KMS-11 (cell line): ENCODE measurements around the gene FBXL17.
"Not testable (repeated sequence)": the region's sequence is repeated elsewhere in the genome, so short reads cannot be mapped to it uniquely, and the experiment has no call there.

ENCODE experiments used
- H2AFZ ChIP-seq: fragments of 200-600 bp; sonication (generic); 2 replicates; pipeline ENCODE4 v1.6.1; 2016; ENCODE audit warnings: antibody characterized with exemption, mixed run types, low read depth
- H3K27ac ChIP-seq: fragments of 200-600 bp; sonication (generic); 2 replicates; pipeline ENCODE4 v1.6.1; 2016; ENCODE audit warnings: mild to moderate bottlenecking, mixed run types
- H3K27me3 ChIP-seq: fragments of 200-600 bp; sonication (generic); 2 replicates; pipeline ENCODE4 v1.6.1; 2017; ENCODE audit warnings: mild to moderate bottlenecking, low read depth, mixed run types, moderate library complexity; ENCODE audit not compliant: insufficient read depth
- H3K36me3 ChIP-seq: fragments of 200-600 bp; sonication (generic); 2 replicates; pipeline ENCODE4 v1.6.1; 2017; ENCODE audit warnings: mild to moderate bottlenecking, mixed run types; ENCODE audit not compliant: insufficient read depth
- H3K4me1 ChIP-seq: fragments of 200-600 bp; sonication (generic); 2 replicates; pipeline ENCODE4 v1.6.1; 2016; ENCODE audit warnings: mild to moderate bottlenecking, low read depth, mixed run types; ENCODE audit not compliant: poor library complexity, severe bottlenecking
- H3K4me2 ChIP-seq: fragments of 200-600 bp; sonication (generic); 2 replicates; pipeline ENCODE4 v1.7.0; 2016; ENCODE audit warnings: mild to moderate bottlenecking, mixed run types
- H3K4me3 ChIP-seq: fragments of 200-600 bp; sonication (generic); IDR thresholded peaks from 2 replicates; pipeline ENCODE4 v1.6.1; 2017; ENCODE audit warnings: low read depth, low read length, mixed read lengths; ENCODE audit not compliant: insufficient read depth
- H3K79me2 ChIP-seq: fragments of 200-600 bp; sonication (generic); 2 replicates; pipeline ENCODE4 v1.6.1; 2016; ENCODE audit warnings: low read depth, mixed run types; ENCODE audit not compliant: insufficient read depth
- H3K9ac ChIP-seq: fragments of 200-600 bp; sonication (generic); 2 replicates; pipeline ENCODE4 v1.6.1; 2016; ENCODE audit warnings: mild to moderate bottlenecking, mixed run types
- H4K20me1 ChIP-seq: fragments of 200-600 bp; sonication (generic); 2 replicates; pipeline ENCODE4 v1.6.1; 2016; ENCODE audit warnings: mild to moderate bottlenecking, mixed run types; ENCODE audit not compliant: insufficient read depth
- TF ChIP-seq, protein P1 (sequence below): fragments of 200-600 bp; sonication (generic); conservative IDR thresholded peaks from 2 replicates; pipeline ENCODE4 v1.6.1; 2017; ENCODE audit warnings: low read depth, mild to moderate bottlenecking, antibody characterized with exemption, low read length, moderate library complexity, mixed read lengths

Gene FBXL17

DNA sequence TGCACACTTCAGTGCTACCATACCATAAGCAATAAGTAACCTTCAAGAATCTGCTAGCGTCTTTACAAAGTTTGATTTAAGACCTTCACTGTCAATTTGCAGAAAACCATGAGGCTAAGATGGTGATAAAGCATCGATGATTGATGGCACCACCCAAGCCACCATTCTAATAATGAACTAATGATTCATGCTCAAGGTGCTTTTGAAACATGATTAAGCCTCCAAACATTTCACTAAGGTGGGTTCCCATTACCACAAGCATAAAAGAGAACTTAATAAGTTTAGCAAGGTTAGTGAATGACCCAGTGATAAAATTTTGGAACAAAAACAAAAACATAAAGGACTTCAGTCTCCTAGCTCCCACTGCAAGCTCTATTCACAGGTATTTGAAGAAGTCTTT is 214.7 kb downstream of the FBXL17 start:
- H3K4me1 ChIP-seq: no peaks in the 10 kb centered on the region
- H4K20me1 ChIP-seq: no peaks in the 10 kb centered on the region
- H2AFZ ChIP-seq: no peak overlapping the region
- TF ChIP-seq, protein P1, sequence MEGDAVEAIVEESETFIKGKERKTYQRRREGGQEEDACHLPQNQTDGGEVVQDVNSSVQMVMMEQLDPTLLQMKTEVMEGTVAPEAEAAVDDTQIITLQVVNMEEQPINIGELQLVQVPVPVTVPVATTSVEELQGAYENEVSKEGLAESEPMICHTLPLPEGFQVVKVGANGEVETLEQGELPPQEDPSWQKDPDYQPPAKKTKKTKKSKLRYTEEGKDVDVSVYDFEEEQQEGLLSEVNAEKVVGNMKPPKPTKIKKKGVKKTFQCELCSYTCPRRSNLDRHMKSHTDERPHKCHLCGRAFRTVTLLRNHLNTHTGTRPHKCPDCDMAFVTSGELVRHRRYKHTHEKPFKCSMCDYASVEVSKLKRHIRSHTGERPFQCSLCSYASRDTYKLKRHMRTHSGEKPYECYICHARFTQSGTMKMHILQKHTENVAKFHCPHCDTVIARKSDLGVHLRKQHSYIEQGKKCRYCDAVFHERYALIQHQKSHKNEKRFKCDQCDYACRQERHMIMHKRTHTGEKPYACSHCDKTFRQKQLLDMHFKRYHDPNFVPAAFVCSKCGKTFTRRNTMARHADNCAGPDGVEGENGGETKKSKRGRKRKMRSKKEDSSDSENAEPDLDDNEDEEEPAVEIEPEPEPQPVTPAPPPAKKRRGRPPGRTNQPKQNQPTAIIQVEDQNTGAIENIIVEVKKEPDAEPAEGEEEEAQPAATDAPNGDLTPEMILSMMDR: no peak
- H3K4me3 ChIP-seq: no peak overlapping the region
- no peaks in the 10 kb centered on the region for H3K27me3 ChIP-seq
- no peak overlapping the region for H3K9ac ChIP-seq
- no peaks in the 10 kb centered on the region for H3K79me2 ChIP-seq
- no peaks in the 10 kb centered on the region for H3K36me3 ChIP-seq
- no peak overlapping the region for H3K4me2 ChIP-seq
- H3K27ac ChIP-seq: no peak overlapping the region

DNA sequence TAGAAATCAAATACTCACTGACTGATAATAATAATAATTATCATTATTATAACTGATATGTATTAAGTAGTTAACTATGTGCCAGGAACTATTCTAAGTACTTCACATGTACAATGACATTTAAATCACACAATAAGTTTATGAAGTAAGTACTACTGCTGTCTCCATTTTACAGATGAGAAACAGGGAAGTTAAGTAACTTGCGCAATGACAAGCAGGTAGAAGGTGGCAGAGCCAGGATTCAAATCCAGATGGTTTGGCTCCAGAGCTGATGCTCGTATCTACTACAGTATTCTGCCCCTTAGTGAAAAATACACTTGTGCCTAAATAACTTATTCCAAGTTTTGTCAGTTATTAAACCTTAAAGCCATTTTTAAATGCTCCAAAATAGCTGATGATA is 217.3 kb downstream of the FBXL17 start:
- Histone ChIP-seq H3K4me3 (no peak overlapping the region), H2AFZ (no peak overlapping the region), H3K36me3 (no peaks in the 10 kb centered on the region), H3K79me2 (no peaks in the 10 kb centered on the region), H4K20me1 (no peaks in the 10 kb centered on the region), H3K9ac (no peak overlapping the region), H3K27ac (no peak overlapping the region), H3K27me3 (no peaks in the 10 kb centered on the region), H3K4me2 (no peak overlapping the region), H3K4me1 (no peaks in the 10 kb centered on the region)
- TF ChIP-seq, protein P1: no peak

DNA sequence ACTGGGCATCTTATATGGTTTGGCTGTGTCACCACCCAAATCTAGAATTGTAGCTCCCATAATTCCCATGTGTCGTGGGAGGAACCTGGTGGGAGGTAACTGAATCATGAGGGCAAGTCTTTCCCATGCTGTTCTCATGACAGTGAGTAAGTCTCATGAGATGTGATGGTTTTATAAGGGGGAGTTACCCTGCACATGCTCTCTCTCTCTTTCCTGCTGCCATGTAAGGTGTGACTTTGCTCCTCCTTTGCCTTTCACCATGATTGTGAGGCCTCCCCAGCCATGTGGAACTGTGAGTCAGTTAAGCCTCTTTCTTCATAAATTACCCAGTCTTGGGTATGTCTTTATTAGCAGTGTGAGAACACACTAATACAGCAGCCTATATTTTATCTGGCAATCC is 229.0 kb downstream of the FBXL17 start:
- not testable (repeated sequence) for H3K27me3 ChIP-seq, H3K27ac ChIP-seq, H3K4me2 ChIP-seq, H2AFZ ChIP-seq, H3K4me3 ChIP-seq, H3K79me2 ChIP-seq, H3K9ac ChIP-seq, H4K20me1 ChIP-seq, H3K36me3 ChIP-seq, H3K4me1 ChIP-seq

DNA sequence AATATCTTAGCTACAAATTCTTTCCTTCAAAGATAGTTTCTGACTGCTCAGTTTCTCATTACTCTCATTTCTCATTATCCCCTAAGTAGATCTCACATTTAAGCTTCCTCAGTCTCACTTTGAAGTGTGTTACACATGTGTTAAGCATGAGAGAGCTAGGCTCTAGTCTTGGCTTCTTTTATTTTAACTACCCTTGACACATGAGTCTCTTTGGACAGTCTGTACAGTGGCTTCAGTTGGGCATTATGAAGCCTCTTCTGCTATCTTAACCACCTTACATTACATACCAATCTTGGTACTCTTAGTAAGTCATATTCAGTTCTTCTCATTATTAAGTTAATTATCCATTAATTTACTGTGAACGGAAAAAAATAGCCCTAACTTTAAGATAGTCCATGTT is 232.5 kb downstream of the FBXL17 start:
- TF ChIP-seq, protein P1: no peak
- H4K20me1 ChIP-seq: no peaks in the 10 kb centered on the region
- no peaks in the 10 kb centered on the region for H3K27me3 ChIP-seq
- H3K4me3 ChIP-seq: no peak overlapping the region
- H3K36me3 ChIP-seq: no peaks in the 10 kb centered on the region
- H2AFZ ChIP-seq: no peak overlapping the region
- no peaks in the 10 kb centered on the region for H3K79me2 ChIP-seq
- H3K4me2 ChIP-seq: no peak overlapping the region
- H3K9ac ChIP-seq: no peak overlapping the region
- H3K4me1 ChIP-seq: no peaks in the 10 kb centered on the region
- no peak overlapping the region for H3K27ac ChIP-seq

DNA sequence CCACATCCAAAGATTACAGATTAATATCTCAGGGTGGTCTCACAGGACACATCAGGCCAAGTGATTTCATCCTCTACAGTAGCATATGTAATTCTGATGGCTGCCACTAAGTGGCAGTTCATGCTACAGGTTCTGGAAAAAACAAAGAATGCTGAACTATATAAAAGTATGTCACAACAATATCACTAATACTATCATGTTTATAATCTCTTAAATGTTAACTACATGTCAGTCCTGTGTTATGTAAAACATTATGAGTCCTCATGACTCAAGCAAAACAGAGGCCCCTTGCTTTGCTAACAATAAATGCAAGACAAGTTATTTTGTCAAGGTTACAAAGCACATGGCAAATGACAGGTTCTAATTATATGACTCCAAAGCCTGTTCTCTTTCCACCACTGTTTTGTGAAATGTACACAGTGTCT is 233.2 kb downstream of the FBXL17 start:
- Histone ChIP-seq H3K4me1 (no peaks in the 10 kb centered on the region), H3K9ac (no peak overlapping the region), H3K27me3 (no peaks in the 10 kb centered on the region), H3K79me2 (no peaks in the 10 kb centered on the region), H3K4me2 (no peak overlapping the region), H3K4me3 (no peak overlapping the region), H2AFZ (no peak overlapping the region), H3K27ac (no peak overlapping the region), H4K20me1 (no peaks in the 10 kb centered on the region), H3K36me3 (no peaks in the 10 kb centered on the region)
- TF ChIP-seq, protein P1: peak; percentile 56
